NT2/D1 (cell line): ENCODE measurements around the gene CADM4.

ENCODE experiments used
- SUZ12 ChIP-seq: IDR thresholded peaks from 2 replicates; pipeline ENCODE4 v1.6.1; 2011; ENCODE audit not compliant: insufficient read length, insufficient read depth; ENCODE audit errors: extremely low read depth
- YY1 ChIP-seq: IDR thresholded peaks from 2 replicates; pipeline ENCODE4 v1.6.1; 2011; ENCODE audit not compliant: insufficient read length, insufficient read depth
- ZNF274 ChIP-seq: IDR thresholded peaks from 2 replicates; pipeline ENCODE4 v1.6.1; 2011; ENCODE audit warnings: mild to moderate bottlenecking, low read depth, low read length

DNA sequence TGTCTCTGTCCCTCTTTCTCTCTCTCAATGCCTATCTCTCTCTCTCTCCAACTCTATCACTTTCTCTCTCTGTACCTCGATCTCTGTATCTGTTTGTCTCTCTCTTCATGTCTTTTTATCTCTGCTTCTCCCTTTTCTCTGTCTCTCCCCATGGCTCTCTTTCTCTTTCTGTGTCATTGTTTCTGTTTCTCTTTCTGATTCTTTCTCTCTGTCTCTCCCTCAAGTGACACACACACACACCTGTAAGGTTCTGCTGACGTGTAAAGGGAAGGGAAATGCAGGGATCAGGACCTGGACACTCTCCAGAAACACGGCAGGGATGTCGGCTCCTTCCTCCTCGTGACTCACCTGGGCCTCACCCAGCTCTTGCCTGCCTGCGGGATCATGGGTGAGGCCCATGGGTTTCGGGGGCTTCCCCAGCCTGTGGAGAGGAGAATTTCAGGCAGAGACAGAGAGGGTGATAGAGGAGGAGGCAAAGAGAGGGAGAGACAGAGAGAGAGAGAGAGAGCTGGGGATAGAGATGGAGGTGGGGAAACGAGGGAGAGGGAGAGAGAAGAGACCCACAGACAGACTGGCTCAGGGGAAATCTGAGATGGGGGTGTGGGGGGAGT is 35.7 kb upstream of the CADM4 start:
- TF ChIP-seq YY1 (no peak), SUZ12 (no peak), ZNF274 (no peak)
